LHCN-M2 (cell line): Measurements from ENCODE around the gene CCDC102B. TPM values are rescaled to one million over a fixed set of nuclear protein-coding genes. Genes with fewer than 3 reads are reported as not detected.
"Not testable (repeated sequence)": the region's sequence is repeated elsewhere in the genome, so short reads cannot be mapped to it uniquely, and the experiment has no call there.

Source experiments
- DNase-seq: peaks from one replicate; pipeline ENCODE4 v3.0.0-alpha.2; 2012; ENCODE audit warnings: low read depth
- polyA plus RNA-seq: library from polyadenylated mRNA; unstranded; fragments of >200 nt; gene quantifications from one replicate; pipeline ENCODE4 v1.2.1, GENCODE V29; 2012; ENCODE audit warnings: missing spikeins
- total RNA-seq: library from RNA; depleted of rRNA; stranded (reverse); fragments of >200 nt; gene quantifications from 2 replicates; pipeline ENCODE4 v1.2.3, GENCODE V29; 2014; rRNA removed

Gene CCDC102B
- 9.7 and 13.6 TPM in 2 replicates for total RNA-seq
- polyA plus RNA-seq, result 2.2 TPM

- peak; percentile 94 for DNase-seq
These were observed at the start of gene CCDC102B for GRCh38 chr18:68797871-68798270. Gene CCDC102B, plus strand, starts transcription at chr18:68798080. Its CDS starts 38,684 bp downstream, at chr18:68836764.

DNA sequence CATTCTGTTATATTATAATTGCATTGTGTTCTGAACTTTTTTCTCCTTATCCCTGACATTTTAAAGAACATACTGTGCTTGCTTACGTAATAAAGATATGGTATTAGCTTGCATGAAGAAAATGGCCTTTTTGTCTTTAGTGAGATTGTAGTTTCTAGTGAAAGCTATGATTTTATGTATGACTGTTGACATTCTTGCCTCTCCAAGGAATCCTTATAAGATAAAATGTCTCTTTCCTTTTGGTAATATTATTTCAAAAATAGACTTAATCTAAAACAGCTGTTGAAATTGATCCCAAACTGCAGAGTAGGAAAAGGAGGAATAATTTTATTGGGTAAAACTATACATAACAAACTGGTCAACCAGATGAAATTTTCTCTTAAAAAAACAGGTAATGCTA lies 40.8 kb upstream of the CCDC102B start:
- DNase-seq, result no peak

- DNase-seq, result no peak
These were observed 38.6 kb upstream of the CCDC102B start for GRCh38 chr18:68759308-68759707.

GRCh38 chr18:68763083-68763482 lies 34.8 kb upstream of the CCDC102B start:
- peak; percentile 87 for DNase-seq

GRCh38 chr18:68764016-68764415 lies 33.9 kb upstream of the CCDC102B start:
- peak; percentile 45 for DNase-seq

- DNase-seq, result no peak
These were observed 31.4 kb upstream of the CCDC102B start for GRCh38 chr18:68766433-68766832.

- no peak for DNase-seq
These were observed 28.4 kb upstream of the CCDC102B start for GRCh38 chr18:68769461-68769860.

- no peak for DNase-seq
These were observed 25.6 kb upstream of the CCDC102B start for GRCh38 chr18:68772268-68772667.

GRCh38 chr18:68778280-68778886 lies 19.5 kb upstream of the CCDC102B start:
- no peak for DNase-seq

GRCh38 chr18:68779169-68779568 lies 18.7 kb upstream of the CCDC102B start:
- DNase-seq, result peak; percentile 39

GRCh38 chr18:68780802-68781635 lies 16.9 kb upstream of the CCDC102B start:
- DNase-seq, result no peak

DNA sequence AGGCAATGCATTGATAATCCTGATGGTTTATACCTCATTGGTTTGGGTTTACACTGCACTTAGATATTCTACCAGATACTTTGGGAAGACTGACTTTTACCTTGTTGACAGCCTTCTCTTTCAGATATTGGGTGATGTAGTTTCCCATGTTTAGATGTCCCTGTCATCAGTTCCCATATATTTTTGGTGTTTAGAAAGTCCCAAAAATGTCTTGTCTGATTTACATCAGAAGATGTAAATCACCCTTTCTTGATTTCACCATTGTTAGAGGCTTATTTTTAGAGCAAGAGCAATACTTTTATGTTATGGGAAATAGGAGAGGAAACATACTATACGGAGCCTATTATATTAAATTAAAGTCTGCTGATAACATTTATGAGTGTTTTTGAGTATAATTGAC lies 14.4 kb upstream of the CCDC102B start:
- no peak for DNase-seq

- DNase-seq, result no peak
These were observed 13.8 kb upstream of the CCDC102B start for GRCh38 chr18:68784071-68784470.

DNA sequence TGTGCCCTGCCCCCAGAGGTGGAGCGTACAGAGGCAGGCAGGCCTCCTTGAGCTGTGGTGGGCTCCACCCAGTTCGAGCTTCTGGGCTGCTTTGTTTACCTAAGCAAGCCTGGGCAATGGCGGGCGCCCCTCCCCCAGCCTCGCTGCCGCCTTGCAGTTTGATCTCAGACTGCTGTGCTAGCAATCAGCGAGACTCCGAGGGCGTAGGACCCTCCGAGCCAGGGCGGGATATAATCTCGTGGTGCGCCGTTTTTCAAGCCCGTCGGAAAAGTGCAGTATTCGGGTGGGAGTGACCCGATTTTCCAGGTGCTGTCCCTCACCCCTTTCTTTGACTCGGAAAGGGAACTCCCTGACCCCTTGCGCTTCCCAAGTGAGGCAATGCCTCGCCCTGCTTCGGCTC lies 7.6 kb upstream of the CCDC102B start:
- not testable (repeated sequence) for DNase-seq

GRCh38 chr18:68791801-68792200 lies 6.1 kb upstream of the CCDC102B start:
- peak; percentile 37 for DNase-seq

DNA sequence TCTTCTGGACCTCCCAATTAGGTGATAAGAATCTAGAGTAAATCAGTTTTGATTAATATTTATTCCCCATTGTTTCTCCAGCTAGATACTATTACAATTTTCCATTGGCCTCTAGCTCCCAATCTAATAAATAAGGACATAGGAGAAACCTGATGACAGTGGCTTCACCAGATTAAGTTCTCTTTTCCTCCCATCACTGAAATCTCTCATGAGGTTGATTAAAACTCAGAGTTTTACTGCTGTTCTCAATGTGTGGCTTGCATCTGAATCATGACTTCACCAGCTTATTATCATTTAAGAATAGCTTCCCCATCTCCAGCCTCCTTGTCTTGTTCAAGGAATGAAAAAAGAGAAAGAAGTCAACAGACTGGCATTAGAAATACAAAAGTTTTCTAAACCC lies 3.9 kb upstream of the CCDC102B start:
- DNase-seq, result no peak

DNA sequence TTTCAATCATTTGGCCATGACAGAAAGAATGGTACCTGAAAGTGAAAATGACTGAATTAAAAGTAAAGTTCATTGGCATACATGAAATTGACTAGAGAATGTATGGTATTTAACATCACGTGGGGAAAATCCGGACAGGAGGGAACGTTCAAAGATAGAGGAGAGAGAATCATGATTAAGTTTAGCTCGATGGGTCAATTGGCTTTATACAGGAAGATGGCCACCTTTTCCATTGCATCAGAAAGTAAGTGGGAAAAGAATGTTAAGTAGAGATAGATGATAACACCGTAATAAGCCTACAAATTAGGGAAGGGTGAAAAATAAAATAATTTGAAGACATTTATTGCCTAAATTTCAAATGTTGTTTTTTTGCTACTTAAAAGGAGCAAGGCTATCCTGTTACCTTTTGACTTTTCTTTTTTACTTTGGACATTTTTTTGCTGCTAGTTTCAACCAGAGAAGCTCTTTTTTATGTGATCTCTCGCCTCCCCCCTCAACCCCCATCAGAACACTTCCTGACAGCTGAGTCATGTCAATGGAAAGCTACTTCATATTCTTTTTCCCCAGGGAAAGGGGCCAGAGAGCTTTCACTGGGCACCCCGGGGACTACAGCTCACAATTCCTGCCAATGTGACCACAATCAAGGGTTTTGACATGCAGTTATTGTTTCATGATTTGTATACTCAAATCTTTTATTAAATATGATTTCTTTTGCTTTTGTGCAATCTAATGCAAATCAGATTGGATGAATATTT lies 767 bp upstream of the CCDC102B start:
- peak; percentile 96 for DNase-seq

- peak; percentile 33 for DNase-seq
These were observed 2.2 kb downstream of the CCDC102B start for GRCh38 chr18:68800075-68800474.

DNA sequence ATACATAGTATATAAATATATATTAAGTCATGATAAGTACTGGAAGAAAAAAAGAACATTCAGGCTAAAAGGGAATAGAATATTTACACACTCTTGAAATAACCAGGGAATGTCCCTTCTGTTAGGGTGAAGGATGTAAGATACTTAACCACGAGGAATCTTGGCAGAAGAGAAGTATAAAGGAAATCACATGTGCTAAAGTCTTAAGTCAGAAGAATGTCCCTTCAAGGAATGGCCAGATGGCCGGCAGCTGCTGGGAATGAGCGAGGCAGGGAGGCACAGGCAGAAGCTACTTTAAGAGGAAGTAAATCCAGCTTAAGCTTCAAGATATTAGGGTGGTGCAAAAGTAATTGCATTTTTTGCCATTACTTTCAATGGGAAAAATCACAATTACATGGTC lies 5.5 kb downstream of the CCDC102B start:
- peak; percentile 86 for DNase-seq

- DNase-seq, result no peak
These were observed 19.7 kb downstream of the CCDC102B start for GRCh38 chr18:68817584-68817983.

- no peak for DNase-seq
These were observed 20.7 kb downstream of the CCDC102B start for GRCh38 chr18:68818584-68818983.

DNA sequence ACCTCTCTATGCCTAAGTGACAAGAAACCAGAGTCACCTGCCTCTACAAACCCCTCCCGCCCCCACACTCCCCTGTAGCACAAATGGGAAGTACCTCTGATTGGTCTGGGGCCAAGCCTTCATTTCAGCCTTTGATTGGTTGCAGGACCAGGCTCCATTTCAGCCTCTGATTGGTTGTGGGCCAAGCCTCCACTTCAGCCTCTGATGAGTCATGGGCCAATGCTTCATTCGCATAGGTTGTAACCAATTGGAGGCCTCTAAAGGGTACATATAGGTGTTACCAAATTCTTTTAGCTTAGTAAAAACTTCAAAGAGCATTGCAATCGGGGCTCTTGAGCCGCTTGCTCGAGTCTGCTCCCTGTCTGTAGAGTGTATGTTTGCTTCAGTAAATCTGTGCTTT lies 25.0 kb downstream of the CCDC102B start:
- DNase-seq, result no peak
